Chondrocyte (in vitro differentiated cells): ENCODE data around the gene ATP2C1. TPM values are rescaled to one million over a fixed set of nuclear protein-coding genes. Genes with fewer than 3 reads are reported as not detected.

Source experiments
- DNase-seq: peaks from one replicate; pipeline ENCODE4 v3.0.0; 2021; ENCODE audit warnings: mixed read lengths, low spot score
- H3K27ac Mint-ChIP-seq: one replicate; pipeline ENCODE4 v1.8.0; 2021; ENCODE audit warnings: mild to moderate bottlenecking, moderate library complexity, mixed read lengths; ENCODE audit not compliant: unreplicated experiment
- H3K27me3 Mint-ChIP-seq: 2 replicates; pipeline ENCODE4 v1.8.0; 2021; ENCODE audit warnings: low read depth, mixed read lengths
- H3K36me3 Mint-ChIP-seq: 2 replicates; pipeline ENCODE4 v1.8.0; 2021; ENCODE audit warnings: low read depth, mixed read lengths
- H3K4me1 Mint-ChIP-seq: 2 replicates; pipeline ENCODE4 v1.8.0; 2021; ENCODE audit warnings: low read depth, mild to moderate bottlenecking, mixed read lengths
- H3K4me3 Mint-ChIP-seq: one replicate; pipeline ENCODE4 v1.8.0; 2021; ENCODE audit warnings: mild to moderate bottlenecking, moderate library complexity, mixed read lengths; ENCODE audit not compliant: unreplicated experiment
- H3K9me3 Mint-ChIP-seq: 2 replicates; pipeline ENCODE4 v1.8.0; 2021; ENCODE audit warnings: low read depth, mixed read lengths
- total RNA-seq: library from RNA; stranded (reverse); gene quantifications from 3 replicates; pipeline ENCODE4 v1.2.1, GENCODE V29; 2021
- TF ChIP-seq, protein P1 (sequence below): fragments of 200-600 bp; sonication (generic); IDR thresholded peaks from 2 replicates; pipeline ENCODE4 v1.5.0; 2021; ENCODE audit warnings: antibody characterized with exemption, mild to moderate bottlenecking, moderate library complexity

Gene ATP2C1
- total RNA-seq, 1 donor from 2014 or later: 64.3 TPM

DNA sequence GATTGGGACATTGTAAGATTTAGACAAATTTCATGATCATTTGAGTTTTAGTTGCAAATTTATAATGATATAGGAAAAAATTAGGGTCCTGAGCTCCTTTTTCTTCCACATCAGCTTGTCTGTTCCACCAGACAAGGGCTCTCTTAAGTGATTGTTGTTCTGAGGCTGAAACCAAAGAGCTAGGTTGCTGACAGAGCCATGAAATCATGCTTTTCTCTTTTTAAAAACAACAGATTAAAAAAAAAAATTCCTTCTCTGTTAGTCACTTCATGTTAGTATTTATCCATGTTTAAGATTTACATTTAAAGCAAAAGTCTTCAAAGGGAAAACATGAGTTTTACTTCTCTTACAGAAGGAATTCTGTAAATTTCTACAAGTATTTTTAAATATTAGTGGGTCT is 56.8 kb downstream of the ATP2C1 start:
- Mint-ChIP-seq H3K27me3 (no peaks in the 10 kb centered on the region), H3K4me3 (no peak overlapping the region), H3K4me1 (peaks cover 11% of the 10 kb centered on the region), H3K36me3 (peaks cover 17% of the 10 kb centered on the region), H3K9me3 (peaks cover 3% of the 10 kb centered on the region), H3K27ac (peak overlapping the region; percentile 38)
- DNase-seq: no peak
- TF ChIP-seq, protein P1, sequence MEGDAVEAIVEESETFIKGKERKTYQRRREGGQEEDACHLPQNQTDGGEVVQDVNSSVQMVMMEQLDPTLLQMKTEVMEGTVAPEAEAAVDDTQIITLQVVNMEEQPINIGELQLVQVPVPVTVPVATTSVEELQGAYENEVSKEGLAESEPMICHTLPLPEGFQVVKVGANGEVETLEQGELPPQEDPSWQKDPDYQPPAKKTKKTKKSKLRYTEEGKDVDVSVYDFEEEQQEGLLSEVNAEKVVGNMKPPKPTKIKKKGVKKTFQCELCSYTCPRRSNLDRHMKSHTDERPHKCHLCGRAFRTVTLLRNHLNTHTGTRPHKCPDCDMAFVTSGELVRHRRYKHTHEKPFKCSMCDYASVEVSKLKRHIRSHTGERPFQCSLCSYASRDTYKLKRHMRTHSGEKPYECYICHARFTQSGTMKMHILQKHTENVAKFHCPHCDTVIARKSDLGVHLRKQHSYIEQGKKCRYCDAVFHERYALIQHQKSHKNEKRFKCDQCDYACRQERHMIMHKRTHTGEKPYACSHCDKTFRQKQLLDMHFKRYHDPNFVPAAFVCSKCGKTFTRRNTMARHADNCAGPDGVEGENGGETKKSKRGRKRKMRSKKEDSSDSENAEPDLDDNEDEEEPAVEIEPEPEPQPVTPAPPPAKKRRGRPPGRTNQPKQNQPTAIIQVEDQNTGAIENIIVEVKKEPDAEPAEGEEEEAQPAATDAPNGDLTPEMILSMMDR: no peak

DNA sequence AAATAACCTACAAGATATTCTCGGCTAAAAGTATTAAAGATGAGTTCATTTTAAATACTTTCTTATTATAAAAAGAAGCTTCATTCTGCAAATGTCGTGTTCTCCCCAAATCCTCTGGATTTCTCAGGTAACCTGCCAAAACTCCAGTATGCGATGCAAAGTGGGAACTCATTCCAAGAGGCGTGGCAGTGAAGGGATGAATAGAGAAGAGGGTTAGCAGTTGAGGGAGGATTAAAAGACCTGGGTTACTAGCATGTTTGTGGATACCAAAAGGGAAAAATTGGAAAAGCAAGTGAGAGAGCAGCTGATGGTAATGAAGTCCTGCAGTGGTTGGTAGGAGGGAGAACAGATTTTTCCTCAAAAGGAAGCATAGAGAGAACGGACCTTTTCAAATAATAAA is 61.6 kb downstream of the ATP2C1 start:
- TF ChIP-seq, protein P1: no peak
- Mint-ChIP-seq H3K9me3 (no peaks in the 10 kb centered on the region), H3K27ac (no peak overlapping the region), H3K4me1 (peaks cover 17% of the 10 kb centered on the region), H3K36me3 (peaks cover 17% of the 10 kb centered on the region), H3K27me3 (no peaks in the 10 kb centered on the region), H3K4me3 (no peak overlapping the region)
- DNase-seq: no peak

DNA sequence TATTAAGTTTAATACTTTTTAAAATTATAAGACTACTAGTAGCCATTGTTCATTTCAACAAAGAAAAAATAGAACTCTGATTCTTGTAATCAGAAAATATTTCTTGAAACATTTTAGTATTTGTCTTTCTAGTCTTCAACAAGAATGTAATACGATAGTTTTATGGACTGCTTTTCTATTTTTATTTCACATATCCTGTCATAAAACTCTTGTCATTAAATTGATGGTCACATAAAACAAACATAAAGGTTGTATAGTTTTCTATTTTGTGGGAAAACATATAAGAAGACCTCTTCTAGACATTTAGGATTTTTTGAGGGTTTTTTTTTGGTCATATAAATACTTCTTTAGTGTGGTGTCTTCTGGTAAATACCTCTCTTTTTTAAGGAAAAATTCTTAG is 62.4 kb downstream of the ATP2C1 start:
- no peaks in the 10 kb centered on the region for H3K9me3 Mint-ChIP-seq
- H3K4me1 Mint-ChIP-seq: peaks cover 13% of the 10 kb centered on the region
- no peak overlapping the region for H3K4me3 Mint-ChIP-seq
- DNase-seq: no peak
- H3K27me3 Mint-ChIP-seq: no peaks in the 10 kb centered on the region
- H3K36me3 Mint-ChIP-seq: peaks cover 21% of the 10 kb centered on the region
- H3K27ac Mint-ChIP-seq: peak overlapping the region; percentile 12
- TF ChIP-seq, protein P1: no peak

DNA sequence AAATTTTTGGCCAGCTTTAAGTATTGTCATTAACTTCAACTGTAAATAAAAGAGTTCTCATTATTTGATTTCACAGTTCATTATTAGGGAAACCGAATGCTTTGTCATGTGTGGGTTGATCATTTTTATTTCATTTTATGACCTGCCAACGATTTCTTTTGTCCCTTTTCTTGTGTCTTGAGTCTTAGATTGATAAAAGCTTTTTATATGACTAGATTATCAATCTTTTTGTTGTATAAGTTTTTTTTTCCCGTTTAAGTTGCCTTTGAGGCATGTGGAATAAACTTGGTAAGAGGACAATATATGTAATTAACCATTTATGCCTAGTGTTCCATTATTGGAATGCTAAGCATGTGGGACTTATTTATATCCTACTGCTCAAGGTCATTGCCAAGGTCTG is 62.8 kb downstream of the ATP2C1 start:
- Mint-ChIP-seq H3K9me3 (no peaks in the 10 kb centered on the region), H3K4me3 (no peak overlapping the region), H3K4me1 (peaks cover 13% of the 10 kb centered on the region), H3K27ac (peak overlapping the region; percentile 12), H3K27me3 (no peaks in the 10 kb centered on the region), H3K36me3 (peaks cover 21% of the 10 kb centered on the region)
- DNase-seq: no peak
- TF ChIP-seq, protein P1: no peak

DNA sequence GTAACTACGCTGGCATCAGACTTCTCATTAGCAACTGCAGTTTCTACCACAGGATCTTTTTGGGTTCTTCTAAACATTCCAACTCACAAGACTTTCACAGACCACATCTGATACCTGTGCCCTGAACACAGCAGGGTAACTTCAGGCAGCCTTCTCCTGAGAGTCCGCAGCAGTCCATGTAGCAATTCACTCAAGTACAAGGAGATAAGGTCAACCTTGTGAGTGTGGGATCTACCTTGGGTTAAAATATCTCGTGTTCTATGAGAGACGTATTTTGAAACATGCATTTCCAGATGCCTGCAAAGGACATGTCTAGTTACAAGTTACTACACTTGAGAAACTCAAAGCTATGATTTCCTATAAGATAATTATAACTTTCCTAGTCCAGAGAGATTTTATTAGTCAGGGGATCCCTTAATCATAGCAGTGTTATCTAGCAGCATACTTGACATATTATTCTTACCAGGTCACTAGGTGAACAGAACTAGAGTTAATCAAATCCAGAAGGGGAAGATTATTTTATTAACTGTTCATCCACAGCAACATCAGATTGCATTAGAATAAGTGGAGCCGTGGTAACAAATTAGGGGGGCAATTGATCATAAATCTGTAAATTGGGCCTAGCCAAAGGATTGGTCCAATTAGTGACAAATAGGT is 66.4 kb downstream of the ATP2C1 start:
- Mint-ChIP-seq H3K36me3 (peaks cover 21% of the 10 kb centered on the region), H3K4me3 (no peak overlapping the region), H3K4me1 (peaks cover 16% of the 10 kb centered on the region), H3K27ac (no peak overlapping the region), H3K27me3 (no peaks in the 10 kb centered on the region), H3K9me3 (no peaks in the 10 kb centered on the region)
- DNase-seq: no peak
- TF ChIP-seq, protein P1: no peak
